Neural cell (in vitro differentiated cells): ENCODE results near the gene FAM186B.
"Not testable (repeated sequence)": the region's sequence is repeated elsewhere in the genome, so short reads cannot be mapped to it uniquely, and the experiment has no call there.

ENCODE experiments used
- CTCF ChIP-seq: fragments of 450-650 bp; IDR thresholded peaks from 2 replicates; pipeline ENCODE4 v1.5.1; 2014; ENCODE audit warnings: antibody characterized with exemption, mild to moderate bottlenecking, moderate library complexity; ENCODE audit not compliant: poor library complexity, severe bottlenecking
- EP300 ChIP-seq: fragments of 450-650 bp; conservative IDR thresholded peaks from 2 replicates; pipeline ENCODE4 v1.6.1; 2014; ENCODE audit warnings: antibody characterized with exemption, mild to moderate bottlenecking, moderate library complexity; ENCODE audit not compliant: poor library complexity, severe bottlenecking
- EZH2 ChIP-seq: fragments of 200-600, 300-800 bp; shearing (Covaris generic), sonication (generic); IDR thresholded peaks from 2 replicates; pipeline ENCODE4 v1.6.1; 2014; ENCODE audit warnings: antibody characterized with exemption, low read length, borderline replicate concordance, mild to moderate bottlenecking; ENCODE audit not compliant: insufficient read depth, poor library complexity, severe bottlenecking
- REST ChIP-seq: IDR thresholded peaks from 2 replicates; pipeline ENCODE4 v1.6.1; 2012; ENCODE audit warnings: borderline replicate concordance
- TAF1 ChIP-seq: IDR thresholded peaks from 2 replicates; pipeline ENCODE4 v1.6.1; 2012; ENCODE audit warnings: low read depth

- TF ChIP-seq CTCF, REST, EP300, EZH2, TAF1: not testable (repeated sequence)
Observed at GRCh38 chr12:49605539-49605938, at the start of gene FAM186B.
